ENCODE data around the gene ATP2B2.

DNA sequence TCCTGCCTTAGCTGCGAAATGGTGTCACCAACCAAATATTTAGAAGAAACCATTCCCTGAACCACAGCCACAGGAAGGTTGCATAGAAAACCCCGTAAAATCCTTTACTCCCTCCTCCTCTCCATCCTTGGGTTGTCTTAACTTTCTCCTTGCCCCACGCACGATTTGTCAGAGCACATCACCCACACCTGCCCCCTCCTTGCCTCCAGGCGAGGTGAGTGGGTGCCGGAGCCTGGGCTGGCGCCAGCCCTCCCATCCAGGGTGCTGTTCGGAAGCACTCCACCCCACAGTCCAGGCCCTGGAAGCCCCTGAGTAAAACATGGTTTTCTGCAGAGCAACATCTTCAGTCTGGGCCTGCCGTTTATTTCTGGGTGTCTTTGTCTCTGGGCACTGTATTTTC is 216.3 kb downstream of the ATP2B2 start:
- TF ChIP-seq GATA2 (CRISPR knock-in tag; IDR thresholded peaks at IDR 0.05) (no peak), SIN3A (IDR thresholded peaks at IDR 0.05; ENCODE audit: borderline replicate concordance in 2 of 2, control insufficient read depth in 1 of 2, low read depth in 2 of 2, low read length in 2 of 2) (no peak), PHB2 (IDR thresholded peaks at IDR 0.05; ENCODE audit: low read depth) (no peak), POLR2A (conservative IDR thresholded peaks at IDR 0.05) (no peak)
- TF ChIP-seq, protein P1, sequence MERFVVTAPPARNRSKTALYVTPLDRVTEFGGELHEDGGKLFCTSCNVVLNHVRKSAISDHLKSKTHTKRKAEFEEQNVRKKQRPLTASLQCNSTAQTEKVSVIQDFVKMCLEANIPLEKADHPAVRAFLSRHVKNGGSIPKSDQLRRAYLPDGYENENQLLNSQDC (CRISPR knock-in tag; IDR thresholded peaks at IDR 0.05): no peak
- TF ChIP-seq, protein P2, sequence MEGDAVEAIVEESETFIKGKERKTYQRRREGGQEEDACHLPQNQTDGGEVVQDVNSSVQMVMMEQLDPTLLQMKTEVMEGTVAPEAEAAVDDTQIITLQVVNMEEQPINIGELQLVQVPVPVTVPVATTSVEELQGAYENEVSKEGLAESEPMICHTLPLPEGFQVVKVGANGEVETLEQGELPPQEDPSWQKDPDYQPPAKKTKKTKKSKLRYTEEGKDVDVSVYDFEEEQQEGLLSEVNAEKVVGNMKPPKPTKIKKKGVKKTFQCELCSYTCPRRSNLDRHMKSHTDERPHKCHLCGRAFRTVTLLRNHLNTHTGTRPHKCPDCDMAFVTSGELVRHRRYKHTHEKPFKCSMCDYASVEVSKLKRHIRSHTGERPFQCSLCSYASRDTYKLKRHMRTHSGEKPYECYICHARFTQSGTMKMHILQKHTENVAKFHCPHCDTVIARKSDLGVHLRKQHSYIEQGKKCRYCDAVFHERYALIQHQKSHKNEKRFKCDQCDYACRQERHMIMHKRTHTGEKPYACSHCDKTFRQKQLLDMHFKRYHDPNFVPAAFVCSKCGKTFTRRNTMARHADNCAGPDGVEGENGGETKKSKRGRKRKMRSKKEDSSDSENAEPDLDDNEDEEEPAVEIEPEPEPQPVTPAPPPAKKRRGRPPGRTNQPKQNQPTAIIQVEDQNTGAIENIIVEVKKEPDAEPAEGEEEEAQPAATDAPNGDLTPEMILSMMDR (IDR thresholded peaks at IDR 0.05 in 2 of 3, conservative IDR thresholded peaks at IDR 0.05 in 1 of 3; ENCODE audit: insufficient read depth in 2 of 3, low read depth in 1 of 3, low read length in 3 of 3): no peak
